ENCODE measurements around the gene PTH2R.

DNA sequence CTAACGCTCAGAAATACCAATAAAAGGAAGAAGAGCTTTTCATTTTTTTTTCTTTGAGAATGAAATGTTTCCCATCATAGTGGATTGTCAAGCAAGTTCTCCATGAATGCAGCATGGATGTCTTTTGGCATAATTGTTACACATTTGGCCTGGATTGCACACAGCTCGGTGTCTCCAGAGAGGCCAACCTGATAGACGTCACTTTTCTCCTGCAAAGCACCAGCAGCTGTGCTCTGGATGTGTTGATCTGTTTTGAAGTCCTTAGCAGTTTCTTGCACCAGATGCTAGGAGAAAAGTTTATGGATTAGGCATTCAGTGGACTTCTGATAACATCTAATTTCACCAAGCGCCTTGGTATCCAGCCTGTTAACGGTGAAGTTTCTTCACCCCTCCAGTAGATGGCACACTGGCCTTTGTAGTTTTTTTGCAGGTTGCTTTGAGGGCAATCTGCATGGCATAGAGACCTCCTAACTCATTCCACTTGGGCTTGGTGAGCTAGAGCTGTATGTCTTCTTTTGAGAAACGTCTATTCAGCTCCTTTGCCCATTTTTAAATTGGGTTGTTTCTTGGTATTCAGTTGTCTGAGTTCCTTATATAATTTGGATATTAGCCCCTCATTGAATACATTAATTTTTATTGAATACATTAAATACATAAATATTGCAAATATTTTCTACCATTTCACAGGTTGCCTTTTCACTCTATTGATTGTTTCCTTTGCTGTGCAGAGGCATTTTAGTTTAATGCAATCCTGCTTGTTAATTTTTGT is 59.7 kb downstream of the PTH2R start:
- no peak for TF ChIP-seq GATA3 (IDR thresholded peaks at IDR 0.05; ENCODE audit: low read depth, low read length)
- TF ChIP-seq GATA2 (IDR thresholded peaks at IDR 0.05; ENCODE audit: low read depth, low read length): peak; percentile 35; the same call in 1 of the 2 replicates
